Smooth muscle cell (in vitro differentiated cells): ENCODE data around the gene BANF2. TPM values are rescaled to one million over a fixed set of nuclear protein-coding genes. Genes with fewer than 3 reads are reported as not detected.
A peak's percentile ranks its signal among the peaks of the same experiment; 100 is the strongest.

Experiments
- DNase-seq: peaks from one replicate; lab custom pipeline; 2025; ENCODE audit not compliant: unreplicated experiment; lab: John Stamatoyannopoulos, UW
- H2AFZ ChIP-seq: fragments of 200-600 bp; sonication (generic); 2 replicates; pipeline ENCODE4 v1.6.0; 2016; ENCODE audit warnings: antibody characterized with exemption, low read depth, mild to moderate bottlenecking
- H3F3A ChIP-seq: fragments of 200-600 bp; sonication (generic); 2 replicates; pipeline ENCODE4 v1.6.0; 2017; ENCODE audit warnings: antibody characterized with exemption, low read depth
- H3K27ac ChIP-seq: fragments of 200-600 bp; sonication (generic); 2 replicates; pipeline ENCODE4 v1.5.1; 2016; ENCODE audit warnings: low read depth, mild to moderate bottlenecking
- H3K27me3 ChIP-seq: fragments of 200-600 bp; sonication (generic); 2 replicates; pipeline ENCODE4 v1.6.1; 2016; ENCODE audit warnings: low read depth, mild to moderate bottlenecking
- H3K36me3 ChIP-seq: fragments of 200-600 bp; sonication (generic); 2 replicates; pipeline ENCODE4 v1.5.1; 2016; ENCODE audit warnings: low read depth
- H3K4me1 ChIP-seq: fragments of 200-600 bp; sonication (generic); 2 replicates; pipeline ENCODE4 v1.5.1; 2016; ENCODE audit warnings: low read depth
- H3K4me2 ChIP-seq: fragments of 200-600 bp; sonication (generic); 2 replicates; pipeline ENCODE4 v1.6.0; 2016; ENCODE audit warnings: mild to moderate bottlenecking
- H3K4me3 ChIP-seq: fragments of 200-600 bp; sonication (generic); 2 replicates; pipeline ENCODE4 v1.5.1; 2016; ENCODE audit warnings: mild to moderate bottlenecking
- H3K79me2 ChIP-seq: fragments of 200-600 bp; sonication (generic); 2 replicates; pipeline ENCODE4 v1.6.0; 2016; ENCODE audit warnings: low read depth, mild to moderate bottlenecking
- H3K9ac ChIP-seq: fragments of 200-600 bp; sonication (generic); 2 replicates; pipeline ENCODE4 v1.6.0; 2016; ENCODE audit warnings: low read depth
- H3K9me3 ChIP-seq: fragments of 200-600 bp; sonication (generic); replicated peaks from 2 replicates; pipeline ENCODE4 v1.5.1; 2016; ENCODE audit warnings: low read depth
- H4K20me1 ChIP-seq: fragments of 200-600 bp; sonication (generic); 2 replicates; pipeline ENCODE4 v1.6.0; 2016; ENCODE audit warnings: low read depth
- CTCF ChIP-seq: fragments of 200-600 bp; sonication (generic); IDR thresholded peaks from 2 replicates; pipeline ENCODE4 v1.5.1; 2017; ENCODE audit warnings: borderline replicate concordance, mild to moderate bottlenecking, antibody characterized with exemption; ENCODE audit not compliant: insufficient read depth, poor library complexity, severe bottlenecking
- WGBS: methylation state at CpG from one replicate; pipeline ENCODE4 v1.1.7; 2016; ENCODE audit warnings: low lambda C conversion rate; 5-methylcytosine and 5-hydroxymethylcytosine counted together
- polyA plus RNA-seq: library from polyadenylated mRNA; unstranded; fragments of >200 nt; fragmentation: Nextera tagmentation; extraction: Ambion mirVana; gene quantifications from 2 replicates; pipeline ENCODE4 v1.2.1, GENCODE V29; 2016
- total RNA-seq: library from RNA; depleted of rRNA; stranded (reverse); fragments of >200 nt; gene quantifications from 2 replicates; pipeline ENCODE4 v1.2.3, GENCODE V29; 2014

Gene BANF2
- total and polyA plus RNA-seq, 2 experiments from 2014 or later, result not detected

GRCh38 chr20:17749626-17749977 is 49.8 kb downstream of the BANF2 start:
- no peaks in the 10 kb centered on the region for H3K36me3 ChIP-seq
- no peak overlapping the region for H3K27ac ChIP-seq
- 69% methylated on average over 5 of the region's 5 CpGs for WGBS
- no peak overlapping the region for H3K9ac ChIP-seq
- H4K20me1 ChIP-seq, result no peaks in the 10 kb centered on the region
- H3K4me3 ChIP-seq, result no peak overlapping the region
- no peaks in the 10 kb centered on the region for H3F3A ChIP-seq
- no peaks in the 10 kb centered on the region for H3K79me2 ChIP-seq
- H3K4me1 ChIP-seq, result no peaks in the 10 kb centered on the region
- no peak for DNase-seq
- no peak overlapping the region for H3K4me2 ChIP-seq
- H3K27me3 ChIP-seq, result no peaks in the 10 kb centered on the region
- TF ChIP-seq CTCF, result no peak
- peak overlapping the region; percentile 18 for H2AFZ ChIP-seq
- no peaks in the 10 kb centered on the region for H3K9me3 ChIP-seq

GRCh38 chr20:17749978-17750721 is 50.4 kb downstream of the BANF2 start:
- Histone ChIP-seq H3K9me3 (no peaks in the 10 kb centered on the region), H3K4me1 (no peaks in the 10 kb centered on the region), H3K9ac (no peak overlapping the region), H3K4me2 (no peak overlapping the region), H3K4me3 (no peak overlapping the region), H3K79me2 (no peaks in the 10 kb centered on the region), H3K27me3 (no peaks in the 10 kb centered on the region), H3K27ac (no peak overlapping the region), H4K20me1 (no peaks in the 10 kb centered on the region), H2AFZ (peak overlapping the region; percentile 18), H3F3A (no peaks in the 10 kb centered on the region), H3K36me3 (no peaks in the 10 kb centered on the region)
- DNase-seq, result no peak
- no peak for TF ChIP-seq CTCF
- 88% methylated on average over 15 of the region's 15 CpGs for WGBS

GRCh38 chr20:17750722-17751045 is 50.9 kb downstream of the BANF2 start:
- WGBS, result 93% methylated on average over 2 of the region's 2 CpGs
- H3K4me2 ChIP-seq, result no peak overlapping the region
- H3K27ac ChIP-seq, result no peak overlapping the region
- no peaks in the 10 kb centered on the region for H3K36me3 ChIP-seq
- H3K79me2 ChIP-seq, result no peaks in the 10 kb centered on the region
- no peaks in the 10 kb centered on the region for H3K9me3 ChIP-seq
- H2AFZ ChIP-seq, result no peak overlapping the region
- H3F3A ChIP-seq, result no peaks in the 10 kb centered on the region
- H3K4me3 ChIP-seq, result no peak overlapping the region
- DNase-seq, result no peak
- H3K4me1 ChIP-seq, result no peaks in the 10 kb centered on the region
- no peak for TF ChIP-seq CTCF
- H4K20me1 ChIP-seq, result no peaks in the 10 kb centered on the region
- H3K9ac ChIP-seq, result no peak overlapping the region
- no peaks in the 10 kb centered on the region for H3K27me3 ChIP-seq

GRCh38 chr20:17751640-17752039 is 51.9 kb downstream of the BANF2 start:
- H3K4me2 ChIP-seq, result no peak overlapping the region
- no peaks in the 10 kb centered on the region for H3K9me3 ChIP-seq
- no peaks in the 10 kb centered on the region for H3K27me3 ChIP-seq
- H3K4me1 ChIP-seq, result no peaks in the 10 kb centered on the region
- no peak for DNase-seq
- no peak overlapping the region for H3K4me3 ChIP-seq
- TF ChIP-seq CTCF, result no peak
- no peaks in the 10 kb centered on the region for H3K36me3 ChIP-seq
- 86% methylated on average over 8 of the region's 8 CpGs for WGBS
- no peak overlapping the region for H3K9ac ChIP-seq
- no peaks in the 10 kb centered on the region for H3F3A ChIP-seq
- no peak overlapping the region for H2AFZ ChIP-seq
- H4K20me1 ChIP-seq, result no peaks in the 10 kb centered on the region
- H3K27ac ChIP-seq, result no peak overlapping the region
- no peaks in the 10 kb centered on the region for H3K79me2 ChIP-seq
